ENCODE results near the gene DNAJB5.

- no peak for TF ChIP-seq TAF1 (IDR thresholded peaks at IDR 0.05; ENCODE audit: low read depth)
- no peak for TF ChIP-seq YY1 (IDR thresholded peaks at IDR 0.05; ENCODE audit: low read depth)
- TF ChIP-seq EP300 (IDR thresholded peaks at IDR 0.05; ENCODE audit: borderline replicate concordance), result no peak
- no peak for TF ChIP-seq TCF12 (IDR thresholded peaks at IDR 0.05; ENCODE audit: low read depth)
- no peak for TF ChIP-seq EGR1 (IDR thresholded peaks at IDR 0.05)
- no peak for TF ChIP-seq TEAD4 (IDR thresholded peaks at IDR 0.05)
Observed at GRCh38 chr9:35001803-35002502, 12.4 kb downstream of the DNAJB5 start.
